H54 (cell line): ENCODE data around the gene SYK.

Source experiments
- DNase-seq: peaks from one replicate; pipeline ENCODE4 v3.0.0; 2011; ENCODE audit warnings: low spot score, mixed read lengths; ENCODE audit not compliant: insufficient read length
- FAIRE-seq: peaks from 3 replicates; lab custom pipeline; 2011; peaks lifted over from hg19 to GRCh38; lab: Jason Lieb, UNC
- POLR2A ChIP-seq: IDR thresholded peaks from 2 replicates; pipeline ENCODE4 v1.6.1; 2011; ENCODE audit warnings: low read depth, mild to moderate bottlenecking, low read length

The SYK gene

GRCh38 chr9:90894986-90895687 is 93.5 kb downstream of the SYK start:
- TF ChIP-seq POLR2A = no peak
- FAIRE-seq (no peak), DNase-seq (peak; percentile 34)

GRCh38 chr9:90895786-90896185 is 94.2 kb downstream of the SYK start:
- no peak for FAIRE-seq
- no peak for TF ChIP-seq POLR2A
- no peak for DNase-seq

GRCh38 chr9:90896231-90896630 is 94.6 kb downstream of the SYK start:
- FAIRE-seq = no peak
- TF ChIP-seq POLR2A = no peak
- DNase-seq = no peak

- FAIRE-seq = no peak
- no peak for TF ChIP-seq POLR2A
- DNase-seq = no peak
These were observed 96.6 kb downstream of the SYK start for GRCh38 chr9:90898228-90898627.

- DNase-seq (no peak), FAIRE-seq (no peak)
- TF ChIP-seq POLR2A = no peak
These were observed 97.7 kb downstream of the SYK start for GRCh38 chr9:90899287-90899686.

GRCh38 chr9:90900130-90900529 is 98.5 kb downstream of the SYK start:
- no peak for DNase-seq
- TF ChIP-seq POLR2A = no peak
- no peak for FAIRE-seq

- no peak for TF ChIP-seq POLR2A
- FAIRE-seq (no peak), DNase-seq (no peak)
These were observed 100.3 kb downstream of the SYK start for GRCh38 chr9:90901933-90902332.

GRCh38 chr9:90903766-90904424 is 102.3 kb downstream of the SYK start:
- FAIRE-seq = no peak
- no peak for DNase-seq
- no peak for TF ChIP-seq POLR2A

GRCh38 chr9:90904706-90905478 is 103.3 kb downstream of the SYK start:
- TF ChIP-seq POLR2A = no peak
- no peak for DNase-seq
- FAIRE-seq = no peak

- FAIRE-seq (no peak), DNase-seq (no peak)
- TF ChIP-seq POLR2A = no peak
These were observed 104.2 kb downstream of the SYK start for GRCh38 chr9:90905822-90906221.

GRCh38 chr9:90906316-90907055 is 104.9 kb downstream of the SYK start:
- FAIRE-seq = no peak
- DNase-seq = no peak
- TF ChIP-seq POLR2A = no peak

GRCh38 chr9:90907056-90907445 is 105.4 kb downstream of the SYK start:
- no peak for TF ChIP-seq POLR2A
- DNase-seq (no peak), FAIRE-seq (no peak)

- FAIRE-seq = no peak
- no peak for TF ChIP-seq POLR2A
- no peak for DNase-seq
These were observed 106.2 kb downstream of the SYK start for GRCh38 chr9:90907790-90908189.

GRCh38 chr9:90909225-90909624 is 107.6 kb downstream of the SYK start:
- no peak for FAIRE-seq
- DNase-seq = no peak
- TF ChIP-seq POLR2A = no peak
